ENCODE data around the gene MTHFD1L.

The MTHFD1L gene

GRCh38 chr6:150994026-150994425 is 128.5 kb downstream of the MTHFD1L start:
- no peak for DNase-seq

DNA sequence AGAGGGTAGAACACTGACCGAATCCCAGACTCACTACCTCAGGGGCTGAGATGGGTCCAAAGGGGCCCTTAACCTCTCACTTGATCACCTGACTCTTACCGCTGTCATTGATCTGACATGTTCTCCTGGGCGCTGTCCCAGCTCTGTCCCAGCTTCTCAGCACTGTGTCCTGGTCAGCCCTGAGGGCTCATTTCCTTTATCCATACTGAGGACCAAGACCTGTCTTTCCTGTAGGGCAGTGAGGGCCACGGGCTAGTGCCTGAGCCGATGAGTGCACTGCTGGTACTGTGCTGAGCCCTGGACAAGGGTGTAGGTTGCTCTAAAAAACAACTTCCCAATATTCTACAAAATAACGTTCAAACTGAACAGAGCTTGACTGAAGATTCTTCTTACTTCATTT is 131.5 kb downstream of the MTHFD1L start:
- DNase-seq, result no peak

GRCh38 chr6:150999107-150999506 is 133.6 kb downstream of the MTHFD1L start:
- no peak for DNase-seq

GRCh38 chr6:150999576-150999975 is 134.1 kb downstream of the MTHFD1L start:
- DNase-seq, result no peak

DNA sequence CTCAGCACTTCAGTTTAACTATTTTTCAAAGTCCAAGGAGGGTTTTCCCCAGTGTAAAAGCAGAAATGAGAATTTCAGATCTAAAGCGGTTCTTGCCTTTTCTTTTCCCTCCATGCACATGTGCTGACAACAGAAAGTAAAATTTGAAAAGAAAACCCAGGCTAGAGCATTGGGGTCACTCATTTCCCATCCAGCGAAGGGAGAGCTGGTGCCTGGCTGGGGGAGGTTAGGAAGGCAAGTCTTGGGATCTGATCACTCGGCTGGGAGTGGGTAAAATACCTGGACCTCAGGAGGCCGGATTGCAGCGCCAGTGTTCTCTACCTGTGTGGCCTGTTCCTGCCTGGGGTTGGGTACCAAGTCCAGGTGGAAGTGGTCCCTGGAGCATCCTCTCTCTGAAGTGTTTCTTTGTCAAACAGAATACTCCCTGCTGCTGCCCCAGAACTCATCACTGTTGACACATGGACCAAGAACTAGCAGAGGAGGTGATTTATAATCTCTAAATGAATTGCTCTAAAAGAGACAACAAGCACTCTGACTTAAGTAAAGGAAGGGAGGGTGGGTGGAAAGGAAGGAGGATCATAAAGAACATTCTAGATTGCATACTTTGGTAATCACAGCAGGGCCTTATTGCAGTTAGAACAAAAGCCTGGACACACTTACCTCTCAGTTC is 136.0 kb downstream of the MTHFD1L start:
- no peak for DNase-seq

DNA sequence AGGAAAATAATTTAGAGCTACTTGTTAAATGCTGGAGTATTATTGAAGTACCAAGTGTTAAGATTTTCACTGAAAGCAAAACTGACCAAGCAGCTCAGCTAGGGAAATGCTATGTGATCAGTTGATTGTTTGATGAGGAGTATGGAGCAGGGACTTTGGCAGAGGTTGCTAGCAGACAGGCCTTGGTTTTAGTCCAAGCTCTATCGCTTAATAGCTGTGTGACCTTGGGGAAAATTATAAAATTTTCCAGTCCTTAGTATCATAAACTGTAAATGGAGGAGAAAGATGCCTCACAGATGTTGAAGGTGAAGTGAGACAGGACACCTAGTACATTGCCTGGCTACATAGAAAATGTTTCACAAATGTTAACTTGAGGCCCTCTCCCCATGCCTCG is 136.6 kb downstream of the MTHFD1L start:
- DNase-seq, result no peak

DNA sequence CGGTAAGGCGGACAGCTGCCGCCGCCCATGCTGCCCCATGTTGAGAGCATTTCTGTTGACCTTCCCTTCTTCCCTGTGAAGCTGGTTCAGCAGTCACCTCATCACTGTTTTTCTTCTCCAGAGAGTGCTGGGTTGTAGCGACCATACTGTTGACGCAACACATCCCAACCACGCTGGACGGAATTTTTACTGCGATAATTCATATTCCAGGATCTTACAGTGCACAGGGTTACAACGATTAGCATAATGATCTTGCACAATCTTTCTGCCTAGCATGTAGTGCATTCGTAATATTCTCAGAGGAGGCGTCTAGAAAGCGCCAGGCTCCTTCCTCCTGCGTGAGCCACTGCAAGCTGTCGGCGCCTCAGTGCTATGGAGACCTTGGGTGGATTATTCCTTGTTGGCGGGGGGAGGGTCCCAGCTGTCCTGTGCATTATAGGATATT is 137.0 kb downstream of the MTHFD1L start:
- DNase-seq, result no peak

GRCh38 chr6:151004383-151005024 is 139.0 kb downstream of the MTHFD1L start:
- no peak for DNase-seq

- no peak for DNase-seq
Observed at GRCh38 chr6:151005164-151005563, 139.7 kb downstream of the MTHFD1L start.

GRCh38 chr6:151005896-151006632 is 140.6 kb downstream of the MTHFD1L start:
- DNase-seq, result no peak

DNA sequence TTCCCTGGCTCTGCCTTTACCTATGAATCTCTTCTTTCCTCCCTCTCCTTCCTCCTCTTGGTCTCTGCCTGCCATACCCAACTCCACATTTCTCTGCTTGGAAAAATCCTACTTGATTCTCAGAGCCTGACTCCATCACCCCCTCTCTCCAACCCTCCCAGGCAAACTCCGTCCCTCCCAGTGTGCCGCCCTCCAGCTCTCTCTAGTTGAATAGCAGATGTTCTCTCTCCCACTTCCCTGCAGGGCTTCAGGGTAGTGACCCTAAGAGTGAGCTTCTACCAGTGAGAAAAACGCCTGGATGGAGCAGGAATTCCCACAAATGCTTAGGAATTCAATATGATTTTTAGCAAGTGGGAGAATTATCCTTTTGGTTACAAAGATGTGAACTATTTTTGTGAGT is 141.6 kb downstream of the MTHFD1L start:
- no peak for DNase-seq

DNA sequence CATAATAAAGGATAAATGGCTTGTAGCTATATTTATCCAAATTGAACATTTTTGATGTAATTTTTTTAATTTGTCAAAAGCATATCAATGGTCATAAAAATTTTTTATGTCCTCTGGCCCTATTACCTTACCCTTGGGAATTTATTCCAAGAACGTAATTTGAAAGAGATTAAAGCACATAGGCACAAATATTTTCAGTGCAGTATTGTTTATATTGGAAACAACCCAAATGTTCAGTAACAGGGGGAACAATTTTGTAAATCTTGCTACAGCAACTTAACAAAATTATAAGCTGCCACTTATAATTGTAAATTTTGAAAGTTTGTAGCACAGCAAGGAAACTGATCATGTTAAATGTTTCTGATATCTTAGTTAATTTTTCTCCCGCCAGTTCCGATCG is 142.4 kb downstream of the MTHFD1L start:
- DNase-seq, result no peak

GRCh38 chr6:151008425-151008824 is 142.9 kb downstream of the MTHFD1L start:
- no peak for DNase-seq

- DNase-seq, result no peak
Observed at GRCh38 chr6:151009576-151009975, 144.1 kb downstream of the MTHFD1L start.

GRCh38 chr6:151010071-151010470 is 144.6 kb downstream of the MTHFD1L start:
- DNase-seq, result no peak

- no peak for DNase-seq
Observed at GRCh38 chr6:151012321-151013294, 147.1 kb downstream of the MTHFD1L start.

DNA sequence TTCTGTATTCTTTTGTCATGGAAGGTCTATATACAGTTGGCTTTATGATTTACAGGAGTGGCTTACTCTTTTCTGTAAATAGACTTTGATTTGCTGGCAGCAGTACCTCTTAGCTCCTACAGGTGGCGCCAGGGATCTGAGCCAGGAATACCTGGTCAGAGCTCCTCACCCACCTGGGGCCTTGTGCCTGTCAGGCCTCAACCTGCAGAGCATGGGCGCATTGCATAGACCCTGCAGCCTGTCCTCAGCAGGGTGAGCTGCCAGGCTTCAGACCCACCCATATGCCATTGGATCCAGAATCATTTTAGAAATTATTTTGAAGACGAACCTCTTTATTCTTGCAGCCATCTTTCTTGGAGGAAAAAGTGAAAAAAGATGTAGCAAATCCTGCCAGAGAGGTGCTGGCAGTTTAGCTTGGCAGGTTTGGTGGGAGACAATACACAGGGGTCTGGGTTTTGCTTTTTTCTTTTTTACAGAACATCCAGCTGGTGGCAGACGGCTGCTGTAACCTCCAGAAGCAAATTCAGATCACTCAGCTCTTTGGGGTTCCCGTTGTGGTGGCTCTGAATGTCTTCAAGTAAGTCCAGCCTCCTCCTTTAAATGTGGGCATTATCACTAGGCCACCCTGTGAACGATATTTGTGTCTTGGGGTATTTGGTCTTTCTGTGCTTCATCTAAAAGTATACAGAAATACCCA is 149.1 kb downstream of the MTHFD1L start:
- peak; percentile 24 to 38 for DNase-seq

- DNase-seq, result no peak
Observed at GRCh38 chr6:151015101-151015700, 149.7 kb downstream of the MTHFD1L start.

DNA sequence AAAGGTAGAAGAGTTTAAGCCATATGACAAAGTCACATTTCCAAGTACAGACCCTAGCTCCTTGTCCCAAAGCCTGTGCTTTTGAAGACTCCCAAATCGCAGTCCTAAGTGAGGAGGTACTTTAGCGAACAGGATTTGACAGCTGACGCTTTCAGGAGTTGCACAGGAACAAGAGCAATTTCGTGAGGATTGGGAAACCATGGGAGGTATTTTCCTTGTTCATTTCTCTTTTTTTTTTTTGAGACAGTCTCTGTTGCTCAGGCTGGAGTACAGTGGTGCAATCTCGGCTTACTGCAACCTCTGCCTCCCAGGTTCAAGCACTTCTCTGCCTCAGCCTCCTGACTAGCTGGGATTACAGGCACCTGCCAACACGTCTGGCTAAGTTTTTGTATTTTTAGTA is 150.6 kb downstream of the MTHFD1L start:
- no peak for DNase-seq

DNA sequence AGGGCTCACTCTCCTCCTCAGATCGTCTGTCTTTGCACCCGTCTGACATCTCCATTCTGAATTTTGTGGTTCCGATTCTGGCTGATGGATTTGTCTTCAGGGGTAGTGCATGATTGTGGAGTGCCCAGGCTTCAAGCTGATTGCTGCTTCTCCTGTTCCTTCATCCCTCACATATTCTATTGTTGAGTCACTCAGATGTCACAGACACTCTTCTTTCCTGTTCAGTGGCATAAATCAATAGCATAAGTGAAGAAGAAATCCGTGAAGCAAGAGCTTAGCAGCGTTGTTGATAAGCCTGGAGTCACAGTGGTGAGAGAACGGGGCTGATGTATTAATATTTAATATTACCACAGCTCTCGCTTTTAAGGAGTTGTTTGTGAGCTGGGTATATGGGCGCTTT is 152.5 kb downstream of the MTHFD1L start:
- no peak for DNase-seq

DNA sequence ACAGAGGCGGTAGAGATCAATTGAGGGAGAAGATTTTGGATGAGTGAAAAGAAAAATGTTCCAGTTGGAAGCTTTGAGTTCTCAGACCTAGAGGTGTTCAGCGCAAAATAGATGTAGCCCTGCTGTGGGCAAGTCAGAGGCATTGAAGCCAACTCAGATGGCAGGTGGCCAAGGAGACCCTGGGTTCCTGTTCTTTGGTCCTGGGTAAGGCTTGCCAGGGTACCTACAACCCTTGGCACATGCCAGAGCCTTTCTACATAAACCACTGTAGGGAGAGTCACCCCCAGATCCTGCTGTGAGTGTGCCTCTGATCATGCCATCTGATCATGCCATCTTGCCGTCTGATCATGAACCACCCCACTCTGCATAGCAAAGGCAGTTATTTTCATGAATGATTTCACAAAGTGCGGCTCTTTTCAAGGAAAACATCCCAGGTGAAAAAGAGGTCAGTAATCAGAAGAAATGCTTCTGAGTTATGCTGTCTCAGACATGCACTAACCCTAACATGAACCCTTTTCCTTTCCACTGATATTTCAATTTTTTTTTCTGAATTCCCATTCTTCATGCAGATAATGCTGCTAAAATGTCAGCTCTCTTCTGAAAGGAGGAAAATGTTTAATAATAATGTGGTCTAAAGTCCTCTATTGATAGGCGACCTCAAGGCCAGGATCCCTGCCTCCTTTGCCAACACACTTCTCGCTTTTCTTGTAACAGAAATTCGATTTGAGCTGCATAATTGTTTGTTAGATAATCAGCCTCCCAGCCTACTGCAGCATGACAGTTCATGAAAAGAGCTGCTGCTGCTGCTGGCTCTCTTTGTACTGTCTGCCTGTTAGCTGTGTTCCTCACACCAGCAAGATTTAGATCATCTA is 153.6 kb downstream of the MTHFD1L start:
- DNase-seq, result no peak
